Mucosa of rectum (tissue), 2 donors: Measurements from ENCODE around the gene GARS1.

Experiments
- H3K27ac ChIP-seq, 2 donors: one replicate each; pipeline ENCODE4 v1.7.0; 2013; ENCODE audit warnings: inconsistent platforms in 2 of 2, low read depth in 2 of 2, low read length in 2 of 2
- H3K27me3 ChIP-seq, 2 donors: one replicate each; pipeline ENCODE4 v1.7.0; 2013; ENCODE audit warnings: low read length in 2 of 2; ENCODE audit not compliant: control insufficient read depth in 2 of 2, insufficient read depth in 2 of 2
- H3K36me3 ChIP-seq, 2 donors: one replicate each; pipeline ENCODE4 v1.7.0; 2013; ENCODE audit warnings: low read length in 2 of 2; ENCODE audit not compliant: control insufficient read depth in 2 of 2, insufficient read depth in 2 of 2
- H3K4me1 ChIP-seq, 2 donors: one replicate each; pipeline ENCODE4 v1.7.0; 2013; ENCODE audit warnings: low read length in 2 of 2, mild to moderate bottlenecking in 1 of 2; ENCODE audit not compliant: control insufficient read depth in 2 of 2, insufficient read depth in 2 of 2
- H3K4me3 ChIP-seq, 2 donors: one replicate each; pipeline ENCODE4 v1.7.0; 2013; ENCODE audit warnings: low read length in 2 of 2
- H3K9ac ChIP-seq, 2 donors: one replicate each; pipeline ENCODE4 v1.7.0; 2013; ENCODE audit warnings: low read length in 2 of 2, low read depth in 1 of 2, mild to moderate bottlenecking in 1 of 2
- H3K9me3 ChIP-seq, 2 donors: one replicate each; pipeline ENCODE4 v1.7.0; 2013; ENCODE audit warnings: low read length in 2 of 2; ENCODE audit not compliant: control insufficient read depth in 2 of 2
- donor health status: healthy.
- donor health status: Normal muscosa, but diverticular disease.

The GARS1 gene, protein sequence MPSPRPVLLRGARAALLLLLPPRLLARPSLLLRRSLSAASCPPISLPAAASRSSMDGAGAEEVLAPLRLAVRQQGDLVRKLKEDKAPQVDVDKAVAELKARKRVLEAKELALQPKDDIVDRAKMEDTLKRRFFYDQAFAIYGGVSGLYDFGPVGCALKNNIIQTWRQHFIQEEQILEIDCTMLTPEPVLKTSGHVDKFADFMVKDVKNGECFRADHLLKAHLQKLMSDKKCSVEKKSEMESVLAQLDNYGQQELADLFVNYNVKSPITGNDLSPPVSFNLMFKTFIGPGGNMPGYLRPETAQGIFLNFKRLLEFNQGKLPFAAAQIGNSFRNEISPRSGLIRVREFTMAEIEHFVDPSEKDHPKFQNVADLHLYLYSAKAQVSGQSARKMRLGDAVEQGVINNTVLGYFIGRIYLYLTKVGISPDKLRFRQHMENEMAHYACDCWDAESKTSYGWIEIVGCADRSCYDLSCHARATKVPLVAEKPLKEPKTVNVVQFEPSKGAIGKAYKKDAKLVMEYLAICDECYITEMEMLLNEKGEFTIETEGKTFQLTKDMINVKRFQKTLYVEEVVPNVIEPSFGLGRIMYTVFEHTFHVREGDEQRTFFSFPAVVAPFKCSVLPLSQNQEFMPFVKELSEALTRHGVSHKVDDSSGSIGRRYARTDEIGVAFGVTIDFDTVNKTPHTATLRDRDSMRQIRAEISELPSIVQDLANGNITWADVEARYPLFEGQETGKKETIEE

DNA sequence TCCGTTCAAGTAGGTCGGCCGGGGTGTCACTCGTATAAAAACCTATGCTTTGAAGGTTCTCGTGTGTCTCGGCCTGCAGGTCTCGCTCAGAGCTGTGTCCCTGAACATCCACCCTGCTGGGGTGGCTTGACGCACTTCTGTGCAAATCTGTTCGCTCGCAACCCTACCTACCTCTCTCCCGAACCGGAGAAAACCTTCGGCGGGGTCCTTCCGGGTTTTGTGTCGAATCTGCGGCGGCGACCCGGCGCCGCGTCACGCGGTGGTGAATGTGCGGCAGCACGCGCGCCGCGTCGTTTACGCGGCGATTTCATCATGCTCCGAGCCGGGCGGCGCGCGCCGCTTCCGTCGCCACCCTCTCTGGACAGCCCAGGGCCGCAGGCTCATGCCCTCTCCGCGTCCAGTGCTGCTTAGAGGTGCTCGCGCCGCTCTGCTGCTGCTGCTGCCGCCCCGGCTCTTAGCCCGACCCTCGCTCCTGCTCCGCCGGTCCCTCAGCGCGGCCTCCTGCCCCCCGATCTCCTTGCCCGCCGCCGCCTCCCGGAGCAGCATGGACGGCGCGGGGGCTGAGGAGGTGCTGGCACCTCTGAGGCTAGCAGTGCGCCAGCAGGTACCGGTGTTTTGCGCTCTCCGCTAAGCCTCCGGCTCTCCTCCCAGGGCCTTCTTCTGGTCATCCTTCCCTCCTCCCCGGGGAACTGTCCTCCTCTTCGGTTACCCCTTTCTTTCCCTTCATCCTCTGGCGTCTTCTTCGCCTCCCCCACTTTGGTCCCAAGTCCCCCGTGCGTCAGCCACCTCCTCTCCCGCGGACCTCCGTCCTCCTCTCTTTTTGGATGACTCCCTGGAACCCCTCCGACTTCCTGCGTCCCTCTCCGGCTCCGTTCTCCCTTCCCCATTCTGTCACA, at the start of gene GARS1:
GARS1 (plus strand) TSS at position 339 of the 896 bp plus-strand sequence; CDS start at position 383, 44 bp downstream.
- peaks cover 4 to 20% of the 10 kb centered on the region in 2 donors for H3K4me1 ChIP-seq

DNA sequence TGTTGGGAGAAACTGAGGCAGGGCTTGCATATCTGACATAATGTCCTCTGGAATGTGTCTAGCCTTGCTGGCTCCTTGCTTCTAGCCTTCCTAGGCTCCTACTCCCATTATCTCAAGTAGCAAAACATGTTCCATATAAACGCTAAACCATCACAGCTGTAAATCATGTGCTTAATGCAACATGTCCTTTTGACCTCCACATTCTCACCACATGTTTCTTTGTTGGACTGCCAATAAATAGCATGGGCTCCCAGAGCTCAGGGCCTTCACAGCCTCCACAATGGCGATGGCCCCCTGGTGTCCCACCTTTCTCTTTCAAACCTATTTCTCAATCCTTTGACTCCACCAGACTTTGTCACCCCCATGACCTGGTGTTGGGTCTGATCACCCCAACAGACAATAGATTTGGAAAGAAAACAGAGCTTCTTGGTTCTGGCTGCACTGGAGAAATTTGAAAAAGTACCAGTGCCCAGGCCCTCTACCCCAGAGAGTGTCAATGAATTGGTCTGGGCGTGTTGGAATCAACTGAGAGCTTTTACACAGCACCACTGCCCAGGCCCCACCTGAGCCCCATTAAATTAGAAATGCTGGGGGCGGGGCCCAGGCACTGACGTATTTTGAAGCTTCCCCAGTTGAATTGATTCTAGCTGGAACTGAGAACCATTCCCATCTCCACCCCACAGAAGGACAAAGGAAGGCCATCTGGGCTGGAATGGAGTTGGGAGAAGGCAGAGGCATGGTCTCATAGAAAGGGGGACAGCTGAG, 48.7 kb upstream of the GARS1 start:
- Histone ChIP-seq H3K36me3 (peaks cover 0 to 4% of the 10 kb centered on the region in 2 donors), H3K27me3 (no peaks in the 10 kb centered on the region), H3K27ac (no peak overlapping the region), H3K4me3 (no peak overlapping the region), H3K9ac (no peak overlapping the region), H3K9me3 (no peaks in the 10 kb centered on the region), H3K4me1 (peaks cover 2 to 3% of the 10 kb centered on the region in 2 donors)

More for the DNA sequence above, at the start of gene GARS1:
- peak within 1 kb of the TSS; percentile 97 to 99 for H3K4me3 ChIP-seq
- H3K36me3 ChIP-seq = peaks cover 0 to under 1% of the 10 kb centered on the region in 2 donors
- no peaks in the 10 kb centered on the region for H3K27me3 ChIP-seq
- no peaks in the 10 kb centered on the region for H3K9me3 ChIP-seq
- H3K9ac ChIP-seq = peak within 1 kb of the TSS; percentile 88 to 99
- peak within 1 kb of the TSS; percentile 98 for H3K27ac ChIP-seq

DNA sequence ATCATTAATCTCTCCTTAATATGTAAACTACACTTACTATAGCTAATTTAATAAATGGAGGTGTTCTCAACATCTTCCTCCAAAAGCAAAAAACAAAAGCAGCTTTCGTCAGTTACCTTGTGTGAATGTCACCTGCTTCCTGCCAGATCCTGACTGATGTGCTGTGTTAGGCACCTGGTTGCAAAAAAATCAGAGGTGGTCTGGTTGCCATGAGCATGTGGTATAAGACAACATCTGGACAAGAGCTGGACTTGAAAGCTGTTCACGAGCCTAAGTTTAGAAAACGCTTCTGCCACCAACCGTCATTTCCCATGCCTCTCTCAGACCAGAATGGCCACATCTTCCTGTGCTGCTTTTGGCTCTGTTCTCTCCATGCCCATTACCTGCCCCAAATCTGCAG, 48.1 kb upstream of the GARS1 start:
- Histone ChIP-seq H3K4me1 (peaks cover 3 to 7% of the 10 kb centered on the region in 2 donors), H3K4me3 (no peak overlapping the region), H3K27ac (no peak overlapping the region), H3K36me3 (peaks cover 0 to 4% of the 10 kb centered on the region in 2 donors), H3K9ac (no peak overlapping the region), H3K9me3 (no peaks in the 10 kb centered on the region), H3K27me3 (no peaks in the 10 kb centered on the region)

DNA sequence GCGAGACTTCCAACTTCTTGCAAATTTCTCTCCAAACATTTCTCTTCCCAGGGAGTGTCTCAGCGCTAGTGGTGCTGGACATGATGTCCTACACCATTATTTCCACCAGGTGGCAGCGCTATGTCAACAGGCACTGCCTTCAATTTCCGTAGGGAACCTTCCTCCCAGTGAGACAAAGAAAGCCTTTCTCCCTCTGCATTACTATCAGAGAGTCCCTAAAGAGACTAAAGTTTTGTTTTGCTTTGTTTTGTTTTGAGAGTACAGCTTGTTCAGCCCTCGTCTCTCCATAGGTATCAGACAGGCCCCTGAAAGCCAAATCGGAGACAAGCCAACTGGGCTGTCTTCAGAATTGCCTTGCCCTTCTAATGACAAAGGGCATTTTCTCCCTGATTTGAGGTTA, 45.8 kb upstream of the GARS1 start:
- Histone ChIP-seq H3K27ac (no peak overlapping the region), H3K9ac (no peak overlapping the region), H3K4me3 (no peak overlapping the region), H3K9me3 (no peaks in the 10 kb centered on the region), H3K36me3 (peaks cover 0 to 4% of the 10 kb centered on the region in 2 donors), H3K4me1 (peaks cover 3 to 7% of the 10 kb centered on the region in 2 donors), H3K27me3 (no peaks in the 10 kb centered on the region)

DNA sequence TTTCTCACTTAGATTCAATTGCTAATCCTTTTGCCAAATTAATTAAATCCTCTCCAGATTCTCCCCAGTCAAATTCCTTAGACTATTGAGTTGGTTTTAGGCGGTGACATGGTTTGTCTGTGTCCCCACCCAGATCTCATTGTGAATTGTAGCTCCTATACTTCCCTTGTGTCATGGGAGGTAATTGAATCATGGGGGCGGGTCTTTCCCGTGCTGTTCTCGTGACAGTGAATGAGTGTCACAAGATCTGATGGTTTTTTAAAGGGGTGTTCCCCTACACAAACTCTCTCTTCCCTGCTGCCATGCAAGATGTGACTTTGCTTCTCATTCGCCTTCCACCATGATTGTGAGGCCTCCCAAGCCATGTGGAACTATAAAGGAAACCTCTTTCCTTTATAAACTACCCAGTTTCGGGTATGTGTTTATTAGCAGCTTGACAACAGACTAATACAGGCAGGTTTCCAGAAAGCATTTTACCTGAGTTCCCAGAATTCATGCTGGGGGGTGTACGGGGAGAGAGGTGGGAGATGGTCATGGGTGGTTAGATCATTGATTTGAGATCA, 44.7 kb upstream of the GARS1 start:
- H3K27ac ChIP-seq = no peak overlapping the region
- H3K4me1 ChIP-seq = peaks cover 3 to 7% of the 10 kb centered on the region in 2 donors
- peaks cover 0 to 4% of the 10 kb centered on the region in 2 donors for H3K36me3 ChIP-seq
- H3K27me3 ChIP-seq = no peaks in the 10 kb centered on the region
- H3K4me3 ChIP-seq = no peak overlapping the region
- no peak overlapping the region for H3K9ac ChIP-seq
- H3K9me3 ChIP-seq = no peaks in the 10 kb centered on the region

DNA sequence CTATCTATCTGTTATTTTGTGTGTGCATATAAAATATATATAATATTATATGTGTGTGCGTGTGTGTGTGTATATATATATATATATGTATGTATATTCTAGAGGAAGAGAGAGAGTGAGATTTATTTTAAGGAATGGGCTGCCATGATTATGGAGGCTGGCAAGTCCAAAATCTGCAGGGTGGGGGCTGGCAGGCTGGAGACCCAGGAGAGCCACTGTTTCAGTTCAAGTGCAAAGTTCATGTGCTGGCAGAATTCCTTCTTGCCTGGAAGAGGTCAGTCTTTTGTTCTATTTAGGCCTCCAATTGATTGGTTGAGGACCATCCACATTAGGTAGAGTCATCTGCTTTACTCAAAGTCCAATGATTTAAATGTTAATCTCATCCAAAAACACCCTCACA, 42.3 kb upstream of the GARS1 start:
- no peak overlapping the region for H3K4me3 ChIP-seq
- H3K27me3 ChIP-seq = no peaks in the 10 kb centered on the region
- H3K36me3 ChIP-seq = peaks cover 0 to 4% of the 10 kb centered on the region in 2 donors
- peaks cover 3 to 7% of the 10 kb centered on the region in 2 donors for H3K4me1 ChIP-seq
- H3K27ac ChIP-seq = no peak overlapping the region
- H3K9me3 ChIP-seq = no peaks in the 10 kb centered on the region
- no peak overlapping the region for H3K9ac ChIP-seq

DNA sequence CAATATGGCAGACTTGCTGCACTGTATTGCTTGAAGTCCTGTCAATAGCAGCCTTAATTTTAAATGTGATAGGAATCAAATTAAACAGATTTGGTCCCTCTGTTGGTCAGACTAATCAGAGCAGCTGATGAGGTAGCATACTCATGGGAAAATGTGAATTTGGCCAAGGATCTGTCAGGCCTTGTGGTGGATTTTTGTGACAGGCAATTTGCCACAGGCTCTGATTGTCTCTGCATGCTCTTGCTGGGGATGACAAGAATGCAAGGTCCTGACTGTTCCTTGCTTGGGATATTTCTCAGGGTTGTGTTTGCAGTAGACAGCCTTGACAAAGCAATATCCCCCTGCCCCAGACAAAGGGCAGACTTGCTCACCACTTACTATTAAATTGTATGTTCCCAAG, 41.5 kb upstream of the GARS1 start:
- no peak overlapping the region for H3K27ac ChIP-seq
- H3K9me3 ChIP-seq = no peaks in the 10 kb centered on the region
- no peaks in the 10 kb centered on the region for H3K27me3 ChIP-seq
- H3K36me3 ChIP-seq = peaks cover 0 to 4% of the 10 kb centered on the region in 2 donors
- peaks cover 3 to 7% of the 10 kb centered on the region in 2 donors for H3K4me1 ChIP-seq
- H3K4me3 ChIP-seq = no peak overlapping the region
- no peak overlapping the region for H3K9ac ChIP-seq

DNA sequence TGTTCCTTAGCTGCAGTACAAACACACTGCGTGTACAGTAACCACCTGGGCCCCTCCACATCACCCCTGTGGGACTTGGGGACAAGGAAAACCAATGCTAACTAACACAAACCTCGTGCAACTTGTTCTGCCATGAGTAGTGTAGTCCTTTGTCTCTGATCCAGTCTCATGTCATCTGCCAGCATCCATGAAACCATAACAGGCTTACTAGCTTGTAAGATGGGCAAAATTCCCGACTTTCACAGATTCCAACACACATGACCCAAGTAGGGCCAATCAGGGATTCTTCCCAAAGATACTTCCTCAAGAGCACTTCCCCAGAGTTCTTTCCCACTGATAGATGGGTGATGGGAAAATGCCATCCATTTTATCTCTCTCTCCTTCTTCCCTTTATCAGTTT, 41.1 kb upstream of the GARS1 start:
- H3K9me3 ChIP-seq = no peaks in the 10 kb centered on the region
- H3K4me3 ChIP-seq = no peak overlapping the region
- no peaks in the 10 kb centered on the region for H3K27me3 ChIP-seq
- no peak overlapping the region for H3K9ac ChIP-seq
- H3K4me1 ChIP-seq = peaks cover 3 to 7% of the 10 kb centered on the region in 2 donors
- H3K27ac ChIP-seq = no peak overlapping the region
- peaks cover 0 to 4% of the 10 kb centered on the region in 2 donors for H3K36me3 ChIP-seq

DNA sequence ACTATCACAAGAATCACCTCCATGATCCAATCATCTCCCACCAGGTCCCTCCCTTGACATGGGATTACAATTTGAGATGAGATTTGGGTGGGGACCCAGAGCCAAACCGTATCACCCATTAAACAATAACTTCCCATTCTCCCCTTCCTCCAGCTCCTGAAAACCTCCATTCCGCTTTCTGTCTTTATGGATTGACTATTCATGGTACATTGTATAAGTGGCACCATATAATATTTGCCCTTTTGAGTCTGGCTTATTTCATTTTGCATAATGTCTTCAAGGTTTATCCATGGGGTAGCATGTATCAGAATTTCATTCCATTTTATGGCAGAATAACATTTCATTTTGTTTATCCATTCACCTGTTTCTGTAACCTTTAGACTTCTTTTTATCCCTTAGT, 39.2 kb upstream of the GARS1 start:
- Histone ChIP-seq H3K9me3 (no peaks in the 10 kb centered on the region), H3K4me3 (no peak overlapping the region), H3K4me1 (peaks cover 3 to 7% of the 10 kb centered on the region in 2 donors), H3K27me3 (no peaks in the 10 kb centered on the region), H3K9ac (no peak overlapping the region), H3K36me3 (peaks cover 0 to 2% of the 10 kb centered on the region in 2 donors), H3K27ac (no peak overlapping the region)
